HG02981 (cell line): ENCODE data around the gene TYK2.

ENCODE experiments used
- ATAC-seq: cut with Tn5 transposase; IDR thresholded peaks from one replicate; pipeline ENCODE4 v1.9.1; 2021; ENCODE audit warnings: mild to moderate bottlenecking, moderate library complexity; ENCODE audit not compliant: unreplicated experiment

TYK2 gene

GRCh38 chr19:10316229-10317044, 63.9 kb downstream of the TYK2 start:
- no peak for ATAC-seq

- ATAC-seq, result peak; percentile 82
These were observed 64.8 kb downstream of the TYK2 start, which contains the start of gene FDX2 for GRCh38 chr19:10315335-10316214. FDX2 (minus strand) TSS chr19:10316015; CDS start chr19:10315996, 19 bp downstream.

GRCh38 chr19:10309423-10309822, 70.9 kb downstream of the TYK2 start, which contains the start of gene ZGLP1:
ZGLP1 (minus strand) TSS chr19:10309815.
- ATAC-seq, result no peak

GRCh38 chr19:10306327-10306726, 74.0 kb downstream of the TYK2 start:
- ATAC-seq, result no peak

- no peak for ATAC-seq
These were observed 75.1 kb downstream of the TYK2 start for GRCh38 chr19:10305139-10305806.
